ENCODE results near the gene PRAC2.

DNA sequence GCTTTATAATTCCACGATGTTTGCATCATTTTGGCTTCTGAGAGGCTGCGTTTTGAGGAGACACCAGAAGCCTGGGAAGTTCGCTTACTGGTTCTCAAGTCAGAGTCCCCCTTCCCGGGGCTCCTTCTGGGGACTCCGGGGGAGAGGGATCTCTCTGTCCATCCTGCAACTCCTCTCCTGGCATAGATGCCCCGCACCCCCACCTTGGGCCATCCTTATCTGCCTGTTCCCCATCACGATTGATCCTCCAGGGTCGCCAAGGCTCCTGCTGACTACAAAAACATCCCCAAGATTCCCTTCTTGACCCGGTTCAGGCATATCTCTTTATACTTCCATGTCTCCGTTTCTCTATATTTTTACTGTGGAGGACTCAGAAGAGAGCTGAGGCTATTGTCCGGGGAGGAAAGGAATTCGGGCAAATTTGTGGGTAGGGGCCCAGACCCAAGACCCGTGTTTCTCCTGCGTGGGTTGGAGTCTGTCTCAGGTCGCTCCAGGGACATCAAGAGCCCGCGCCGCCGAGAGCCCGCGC, 24.0 kb downstream of the PRAC2 start:
- TF ChIP-seq, protein P1, sequence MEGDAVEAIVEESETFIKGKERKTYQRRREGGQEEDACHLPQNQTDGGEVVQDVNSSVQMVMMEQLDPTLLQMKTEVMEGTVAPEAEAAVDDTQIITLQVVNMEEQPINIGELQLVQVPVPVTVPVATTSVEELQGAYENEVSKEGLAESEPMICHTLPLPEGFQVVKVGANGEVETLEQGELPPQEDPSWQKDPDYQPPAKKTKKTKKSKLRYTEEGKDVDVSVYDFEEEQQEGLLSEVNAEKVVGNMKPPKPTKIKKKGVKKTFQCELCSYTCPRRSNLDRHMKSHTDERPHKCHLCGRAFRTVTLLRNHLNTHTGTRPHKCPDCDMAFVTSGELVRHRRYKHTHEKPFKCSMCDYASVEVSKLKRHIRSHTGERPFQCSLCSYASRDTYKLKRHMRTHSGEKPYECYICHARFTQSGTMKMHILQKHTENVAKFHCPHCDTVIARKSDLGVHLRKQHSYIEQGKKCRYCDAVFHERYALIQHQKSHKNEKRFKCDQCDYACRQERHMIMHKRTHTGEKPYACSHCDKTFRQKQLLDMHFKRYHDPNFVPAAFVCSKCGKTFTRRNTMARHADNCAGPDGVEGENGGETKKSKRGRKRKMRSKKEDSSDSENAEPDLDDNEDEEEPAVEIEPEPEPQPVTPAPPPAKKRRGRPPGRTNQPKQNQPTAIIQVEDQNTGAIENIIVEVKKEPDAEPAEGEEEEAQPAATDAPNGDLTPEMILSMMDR (IDR thresholded peaks at IDR 0.05), result no peak
- no peak for TF ChIP-seq POLR2A (IDR thresholded peaks at IDR 0.05)

Measured in body of pancreas (tissue), 4 donors.